Activated CD4-positive, alpha-beta T cell treated with anti-CD3 and anti-CD28 coated beads, Interleukin-2, amount 50 U/mL, for 1 hour (primary cell): ENCODE data around the gene CDX2.

Source experiments
- DNase-seq: peaks from one replicate; pipeline ENCODE4 v3.0.0-alpha.2; 2020

CDX2 gene

GRCh38 chr13:27978301-27978968 lies 9.3 kb upstream of the CDX2 start:
- no peak for DNase-seq

- DNase-seq, result no peak
Observed at GRCh38 chr13:27977476-27978300, 8.6 kb upstream of the CDX2 start.

GRCh38 chr13:27976362-27977091 lies 7.4 kb upstream of the CDX2 start:
- DNase-seq, result no peak

DNA sequence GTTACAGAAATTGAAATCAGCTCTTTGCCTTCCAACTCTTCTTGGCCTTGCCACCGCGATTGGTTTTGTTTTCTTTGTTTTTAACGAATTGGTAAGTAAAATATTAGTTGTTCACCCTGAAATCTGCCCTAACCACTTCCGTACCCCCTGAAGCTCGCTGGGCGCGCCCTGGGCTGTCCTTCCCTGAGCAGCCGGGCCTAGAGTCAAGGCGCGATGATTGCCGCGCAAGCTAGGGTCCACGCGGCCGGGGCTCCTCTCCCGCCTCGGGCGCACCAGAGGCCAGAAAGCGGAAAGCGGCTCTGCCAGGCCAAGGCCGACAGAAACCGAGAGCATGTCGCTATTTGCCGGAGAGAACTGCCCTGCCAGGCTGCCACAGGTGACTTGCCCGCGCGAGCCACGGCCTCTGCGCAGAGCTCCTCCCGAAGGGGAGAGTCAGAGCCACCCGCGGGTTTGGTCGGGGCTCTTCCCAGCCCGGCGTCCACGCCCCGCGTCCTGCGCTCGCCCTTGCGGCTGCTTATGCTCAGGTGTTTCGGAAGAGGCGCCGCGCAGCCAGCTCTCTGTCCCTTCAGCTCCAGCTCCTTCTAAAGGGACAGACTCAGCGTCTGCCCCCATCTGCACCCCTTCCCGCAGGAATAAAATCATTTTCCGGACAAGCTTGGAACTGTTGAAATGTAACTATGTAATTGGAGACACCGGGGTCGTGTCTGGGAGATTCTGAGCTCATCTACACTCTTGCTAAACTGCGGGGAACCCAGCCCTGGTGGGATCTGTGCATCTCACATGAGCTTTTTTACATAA lies 6.6 kb upstream of the CDX2 start:
- no peak for DNase-seq

GRCh38 chr13:27973961-27974662 lies 5.0 kb upstream of the CDX2 start:
- DNase-seq, result no peak

GRCh38 chr13:27973291-27973690 lies 4.2 kb upstream of the CDX2 start:
- no peak for DNase-seq

DNA sequence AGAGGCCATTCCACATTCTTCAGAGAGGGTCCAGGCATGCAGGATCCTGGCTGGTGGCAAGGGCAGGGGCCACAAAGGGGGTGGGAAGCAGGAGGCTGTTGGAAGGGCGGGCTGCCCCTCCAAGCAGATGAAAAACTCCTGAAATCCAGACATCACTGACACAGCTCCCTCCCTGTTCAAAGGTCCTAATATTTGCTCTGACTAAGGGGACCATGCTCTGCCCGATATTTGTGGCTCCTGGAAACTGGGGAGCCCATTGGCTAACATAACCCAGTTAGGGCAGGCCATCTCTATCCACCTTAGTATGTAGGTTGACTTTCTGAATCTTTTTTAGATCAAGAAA lies 3.3 kb upstream of the CDX2 start:
- no peak for DNase-seq

- no peak for DNase-seq
Observed at GRCh38 chr13:27971776-27972477, 2.8 kb upstream of the CDX2 start.

- no peak for DNase-seq
Observed at GRCh38 chr13:27971236-27971645, 2.1 kb upstream of the CDX2 start.

DNA sequence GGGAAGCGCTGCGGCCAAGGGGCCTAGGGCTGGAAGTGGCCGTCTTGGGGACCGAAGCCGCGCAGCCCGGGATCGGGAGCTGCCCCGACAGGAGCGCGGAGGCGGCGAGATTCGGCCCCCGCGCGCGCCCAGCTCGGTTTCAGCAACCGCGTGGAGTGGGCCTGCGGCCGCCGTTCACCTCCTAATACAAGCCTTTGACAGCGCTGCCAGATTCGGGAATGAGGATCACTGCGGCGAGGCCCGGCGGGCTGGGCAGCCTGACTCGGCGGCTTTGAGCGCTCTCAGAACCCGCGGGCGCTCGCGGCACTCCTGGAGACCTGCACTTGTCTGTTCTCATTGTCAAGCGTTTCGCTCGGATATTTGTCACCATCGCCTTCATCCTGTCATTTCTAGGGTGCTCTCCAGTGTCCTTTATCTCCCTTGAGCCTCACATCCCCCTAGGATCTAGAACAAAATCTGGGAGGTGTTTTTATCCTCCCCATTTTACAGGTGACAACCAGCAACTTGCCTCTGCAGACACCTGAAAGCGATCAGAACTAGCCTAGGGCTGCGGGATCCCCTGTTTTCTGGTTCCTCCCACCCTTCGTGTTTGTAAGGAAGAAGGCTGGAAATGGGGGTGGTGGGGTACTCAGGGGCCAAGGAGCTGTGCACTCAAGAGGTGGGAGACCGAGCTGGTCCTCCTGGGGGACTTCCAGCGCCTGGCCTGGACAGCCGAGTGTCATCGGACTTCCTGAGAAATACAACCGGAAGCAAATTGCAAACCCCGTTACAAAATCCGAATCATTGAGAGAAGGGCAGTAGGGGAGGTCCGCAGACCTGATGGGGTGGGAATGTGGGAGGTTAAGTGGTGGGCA lies 1.5 kb upstream of the CDX2 start:
- DNase-seq, result no peak

DNA sequence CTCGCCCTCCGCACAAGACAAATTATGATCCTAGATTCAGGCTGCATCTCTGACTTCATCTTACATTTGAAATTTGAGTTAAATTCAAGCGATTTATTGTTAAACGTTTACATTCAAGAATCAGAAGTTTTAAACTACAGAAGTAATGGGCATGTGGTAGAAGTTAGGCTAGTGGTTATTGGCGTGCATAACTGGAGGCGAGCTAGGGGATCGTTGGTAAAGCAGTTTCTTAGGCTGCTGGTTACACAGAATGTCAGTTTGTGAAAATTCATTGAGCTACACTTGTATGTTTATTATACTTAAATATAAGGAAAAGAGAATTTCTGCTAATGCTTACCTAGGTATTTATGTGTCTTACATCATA lies 733 bp upstream of the CDX2 start:
- no peak for DNase-seq

GRCh38 chr13:27968316-27969081 lies 616 bp downstream of the CDX2 start:
- no peak for DNase-seq

DNA sequence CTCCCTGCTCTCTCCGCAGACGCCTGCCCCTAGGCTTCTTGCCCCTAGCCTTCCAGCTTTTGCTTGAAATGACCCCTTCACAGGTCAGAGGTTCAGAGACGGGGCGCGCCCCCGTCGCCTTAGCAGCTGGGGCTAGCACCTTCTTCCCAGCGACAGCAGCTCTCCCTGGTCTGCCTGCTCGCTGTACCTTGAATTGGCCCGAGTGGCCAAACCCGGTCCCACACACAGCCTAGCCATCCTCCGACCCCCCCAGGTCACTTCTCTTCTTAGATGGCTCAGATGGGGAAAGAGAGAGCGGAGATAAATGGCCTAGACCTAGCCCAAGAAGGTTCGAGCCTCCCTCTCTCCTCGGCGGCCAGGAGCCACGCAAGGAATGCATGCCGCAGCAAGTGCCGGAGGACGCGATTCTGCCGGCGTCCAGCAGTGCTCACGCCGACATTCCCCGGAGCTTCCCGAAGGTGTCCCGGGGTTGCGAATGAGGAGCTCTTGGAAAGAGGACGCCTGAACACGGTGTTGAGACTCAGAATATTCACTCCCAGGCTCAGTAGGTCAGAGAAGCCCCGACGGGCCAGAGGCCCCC lies 1.3 kb downstream of the CDX2 start:
- DNase-seq, result no peak

DNA sequence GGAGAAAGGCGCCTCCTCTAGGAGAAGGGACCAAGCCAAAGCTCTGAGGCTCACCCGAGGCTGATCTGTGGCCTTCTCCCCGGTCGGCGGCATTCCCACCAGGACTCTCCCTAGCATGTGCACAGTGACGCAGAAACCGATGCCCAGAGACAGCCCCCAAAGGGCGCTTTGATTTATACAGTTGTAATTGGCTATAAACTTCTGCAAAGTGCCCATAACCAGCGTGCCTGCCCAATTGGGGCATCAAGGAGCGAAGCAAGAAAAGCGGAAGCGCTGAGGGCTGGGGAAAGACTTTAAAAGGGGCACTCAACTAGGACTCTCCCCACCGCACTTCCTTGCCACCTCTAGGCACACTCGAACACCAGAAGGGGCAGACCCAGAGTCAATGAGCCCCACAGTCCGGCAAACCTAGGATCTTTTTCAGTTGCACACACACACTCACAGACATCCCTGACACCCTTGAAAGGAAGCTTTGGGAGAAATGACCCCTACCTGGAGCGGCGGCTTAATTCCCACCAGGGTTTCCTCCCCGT lies 1.8 kb downstream of the CDX2 start:
- no peak for DNase-seq

DNA sequence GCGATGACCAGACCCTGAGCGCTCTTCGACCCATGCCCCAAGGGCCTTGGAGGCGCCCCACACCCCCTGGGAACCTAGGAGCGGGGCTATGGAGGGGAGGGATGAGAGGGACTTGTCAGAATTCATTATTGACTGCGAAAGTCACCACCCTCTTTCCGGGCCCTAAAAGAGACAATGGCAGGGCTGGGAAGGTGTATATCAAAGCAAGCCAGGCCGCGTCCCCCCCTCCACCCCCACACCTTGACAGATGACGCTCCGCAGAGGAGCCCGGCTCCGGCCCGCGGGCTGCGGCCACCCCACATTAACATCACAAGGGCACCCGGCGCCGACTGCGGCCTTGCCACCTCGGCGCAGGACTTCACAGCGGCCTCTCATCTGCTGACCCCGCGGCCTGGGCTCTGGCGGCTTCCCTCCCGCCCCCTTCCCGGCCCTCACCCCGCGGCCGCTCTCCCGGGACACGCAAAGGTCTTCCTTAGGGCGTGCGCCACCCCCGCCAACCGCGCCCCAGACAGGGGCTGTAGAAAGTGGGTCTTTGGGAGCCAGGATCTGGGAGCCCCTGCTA lies 2.4 kb downstream of the CDX2 start:
- DNase-seq, result no peak

GRCh38 chr13:27965740-27966640 lies 3.1 kb downstream of the CDX2 start:
- DNase-seq, result no peak

- no peak for DNase-seq
Observed at GRCh38 chr13:27965343-27965739, 3.8 kb downstream of the CDX2 start.

- no peak for DNase-seq
Observed at GRCh38 chr13:27964741-27965323, 4.3 kb downstream of the CDX2 start.
